Endothelial cell (in vitro differentiated cells): ENCODE results near the gene RAB40C. TPM values are rescaled to one million over a fixed set of nuclear protein-coding genes. Genes with fewer than 3 reads are reported as not detected.
A peak's percentile ranks its signal among the peaks of the same experiment; 100 is the strongest.

Source experiments
- DNase-seq: peaks from one replicate; pipeline ENCODE4 v3.0.0; 2021; ENCODE audit warnings: low spot score
- H3K27ac Mint-ChIP-seq: one replicate; pipeline ENCODE4 v1.8.0; 2021; ENCODE audit warnings: mixed read lengths, inconsistent platforms; ENCODE audit not compliant: unreplicated experiment
- H3K27me3 Mint-ChIP-seq: one replicate; pipeline ENCODE4 v1.8.0; 2021; ENCODE audit warnings: mild to moderate bottlenecking, moderate library complexity, mixed read lengths, inconsistent platforms; ENCODE audit not compliant: unreplicated experiment
- H3K36me3 Mint-ChIP-seq: one replicate; pipeline ENCODE4 v1.8.0; 2021; ENCODE audit warnings: mild to moderate bottlenecking, low read depth, mixed read lengths, inconsistent platforms; ENCODE audit not compliant: unreplicated experiment
- H3K4me1 Mint-ChIP-seq: one replicate; pipeline ENCODE4 v1.8.0; 2021; ENCODE audit warnings: mild to moderate bottlenecking, mixed read lengths, inconsistent platforms; ENCODE audit not compliant: unreplicated experiment
- H3K4me3 Mint-ChIP-seq: one replicate; pipeline ENCODE4 v1.8.0; 2021; ENCODE audit warnings: mild to moderate bottlenecking, mixed read lengths, inconsistent platforms; ENCODE audit not compliant: unreplicated experiment
- H3K9me3 Mint-ChIP-seq: one replicate; pipeline ENCODE4 v1.8.0; 2021; ENCODE audit warnings: mixed read lengths, inconsistent platforms; ENCODE audit not compliant: unreplicated experiment
- total RNA-seq: library from RNA; stranded (reverse); fragmentation: NEBNext Ultra II Directional; extraction: Animal tissue kit (Norgen Biotek cat#: 25700); gene quantifications from one replicate; pipeline ENCODE4 v1.2.1, GENCODE V29; 2021; ENCODE audit not compliant: unreplicated experiment
- TF ChIP-seq, protein P1 (sequence below): fragments of 200-600 bp; sonication (generic); IDR thresholded peaks from one replicate; pipeline ENCODE4 v1.5.0; 2021; ENCODE audit warnings: antibody characterized with exemption; ENCODE audit not compliant: unreplicated experiment

The RAB40C gene
- total RNA-seq, 1 donor from 2014 or later: 18.5 TPM

GRCh38 chr16:648071-648780 is 58.4 kb downstream of the RAB40C start:
- Mint-ChIP-seq H3K27me3 (peaks cover 7% of the 10 kb centered on the region), H3K4me1 (no peaks in the 10 kb centered on the region), H3K27ac (no peak overlapping the region), H3K9me3 (no peaks in the 10 kb centered on the region), H3K4me3 (peak overlapping the region; percentile 62), H3K36me3 (no peaks in the 10 kb centered on the region)
- TF ChIP-seq, protein P1, sequence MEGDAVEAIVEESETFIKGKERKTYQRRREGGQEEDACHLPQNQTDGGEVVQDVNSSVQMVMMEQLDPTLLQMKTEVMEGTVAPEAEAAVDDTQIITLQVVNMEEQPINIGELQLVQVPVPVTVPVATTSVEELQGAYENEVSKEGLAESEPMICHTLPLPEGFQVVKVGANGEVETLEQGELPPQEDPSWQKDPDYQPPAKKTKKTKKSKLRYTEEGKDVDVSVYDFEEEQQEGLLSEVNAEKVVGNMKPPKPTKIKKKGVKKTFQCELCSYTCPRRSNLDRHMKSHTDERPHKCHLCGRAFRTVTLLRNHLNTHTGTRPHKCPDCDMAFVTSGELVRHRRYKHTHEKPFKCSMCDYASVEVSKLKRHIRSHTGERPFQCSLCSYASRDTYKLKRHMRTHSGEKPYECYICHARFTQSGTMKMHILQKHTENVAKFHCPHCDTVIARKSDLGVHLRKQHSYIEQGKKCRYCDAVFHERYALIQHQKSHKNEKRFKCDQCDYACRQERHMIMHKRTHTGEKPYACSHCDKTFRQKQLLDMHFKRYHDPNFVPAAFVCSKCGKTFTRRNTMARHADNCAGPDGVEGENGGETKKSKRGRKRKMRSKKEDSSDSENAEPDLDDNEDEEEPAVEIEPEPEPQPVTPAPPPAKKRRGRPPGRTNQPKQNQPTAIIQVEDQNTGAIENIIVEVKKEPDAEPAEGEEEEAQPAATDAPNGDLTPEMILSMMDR: peak; percentile 56
- no peak for DNase-seq

DNA sequence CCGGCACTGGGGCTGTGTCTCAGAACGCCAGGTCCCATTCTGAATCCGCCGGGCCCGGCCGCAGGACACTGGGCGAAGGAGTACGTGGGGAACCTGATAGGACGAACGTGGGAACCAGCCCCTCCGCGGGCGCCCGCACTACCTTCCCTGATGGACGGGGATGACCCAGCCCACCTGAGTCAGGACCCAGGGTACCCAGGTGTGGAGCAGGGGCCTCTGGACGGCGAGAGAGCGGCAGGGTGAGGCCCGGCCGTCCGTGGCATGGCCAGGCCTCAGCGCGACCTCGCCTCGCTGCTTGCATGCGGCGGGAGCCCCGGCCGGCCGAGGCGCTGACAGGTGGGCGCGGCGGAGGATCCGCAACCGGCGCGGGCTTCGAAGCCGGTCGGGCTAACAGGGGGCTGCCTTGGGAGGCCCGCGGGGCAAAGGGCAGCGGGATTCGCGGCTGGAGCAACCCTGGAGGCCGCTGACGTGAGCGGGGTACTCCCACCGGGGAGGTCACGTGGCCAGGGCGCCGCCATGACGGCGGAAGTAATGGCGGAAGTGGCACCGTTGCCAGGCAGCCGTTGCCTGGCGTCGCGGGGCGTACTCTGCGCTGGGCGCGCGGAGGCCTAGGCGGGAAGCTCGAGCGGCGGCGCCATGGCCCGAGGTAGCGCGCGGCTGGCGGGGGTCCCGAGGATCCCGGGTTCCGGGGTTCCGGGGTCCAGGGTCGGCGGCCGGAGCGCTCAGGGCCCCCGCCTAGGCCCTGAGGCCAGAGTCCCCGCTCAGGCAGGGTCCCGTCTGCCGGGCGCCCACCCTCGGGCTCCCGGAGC is 59.1 kb downstream of the RAB40C start, which contains the start of gene WDR90:
Gene WDR90, plus strand, starts transcription at position 585 of the 809 bp plus-strand sequence. Its CDS starts 52 bp downstream, at position 637.
- Mint-ChIP-seq H3K36me3 (no peaks in the 10 kb centered on the region), H3K4me3 (peak within 1 kb of the TSS; percentile 76), H3K27ac (peak within 1 kb of the TSS; percentile 36), H3K4me1 (no peaks in the 10 kb centered on the region), H3K27me3 (peaks cover 9% of the 10 kb centered on the region), H3K9me3 (no peaks in the 10 kb centered on the region)
- DNase-seq: peak; percentile 88
- TF ChIP-seq, protein P1: no peak

DNA sequence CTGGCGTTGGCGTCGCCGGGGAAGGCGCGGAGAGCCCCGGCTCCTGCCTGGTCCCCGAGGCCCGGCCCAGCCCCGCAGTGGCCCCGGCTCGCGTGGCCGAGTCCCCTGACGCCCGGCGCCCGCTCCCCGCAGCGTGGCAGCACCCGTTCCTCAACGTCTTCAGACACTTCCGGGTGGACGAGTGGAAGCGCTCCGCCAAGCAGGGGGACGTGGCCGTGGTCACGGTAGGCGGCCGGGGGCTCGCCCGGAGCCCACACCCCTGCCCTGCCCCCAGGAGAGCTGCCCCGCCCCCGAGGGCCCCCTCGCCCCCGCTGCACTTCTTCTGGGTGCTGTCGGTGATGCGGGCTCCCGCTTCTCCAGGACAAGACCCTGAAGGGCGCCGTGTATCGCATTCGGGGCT is 59.8 kb downstream of the RAB40C start:
- H3K4me3 Mint-ChIP-seq: peak overlapping the region; percentile 76
- TF ChIP-seq, protein P1: no peak
- no peaks in the 10 kb centered on the region for H3K9me3 Mint-ChIP-seq
- H3K27ac Mint-ChIP-seq: no peak overlapping the region
- no peaks in the 10 kb centered on the region for H3K36me3 Mint-ChIP-seq
- no peak for DNase-seq
- H3K27me3 Mint-ChIP-seq: peaks cover 10% of the 10 kb centered on the region
- H3K4me1 Mint-ChIP-seq: no peaks in the 10 kb centered on the region

- Mint-ChIP-seq H3K27me3 (peaks cover 10% of the 10 kb centered on the region), H3K36me3 (no peaks in the 10 kb centered on the region), H3K4me3 (no peak overlapping the region)
Observed at GRCh38 chr16:651844-652243, 62.0 kb downstream of the RAB40C start.

More at GRCh38 chr16:651844-652243, 62.0 kb downstream of the RAB40C start:
- Mint-ChIP-seq H3K9me3 (no peaks in the 10 kb centered on the region), H3K4me1 (no peaks in the 10 kb centered on the region), H3K27ac (no peak overlapping the region)
- DNase-seq: no peak
- TF ChIP-seq, protein P1: no peak
